ENCODE data around the gene CEP63.

- TF ChIP-seq CTCF (IDR thresholded peaks at IDR 0.05) (no peak), POLR2A (IDR thresholded peaks at IDR 0.05) (no peak)
These were observed 136.0 kb downstream of the CEP63 start for GRCh38 chr3:134621854-134622253.

Data from body of pancreas (tissue), 4 donors.